SK-N-SH (cell line): ENCODE measurements around the gene P2RX3. TPM values are rescaled to one million over a fixed set of nuclear protein-coding genes. Genes with fewer than 3 reads are reported as not detected.

ENCODE experiments used
- CTCF ChIA-PET: fragments of 300-600, 350-600 bp; formaldehyde crosslinking; extraction: SDS; loops from one replicate; lab custom pipeline; 2021; lab: Yijun Ruan, JAX
- POLR2A ChIA-PET: fragments of 350-600 bp; sonication (Branson Sonifier 250); formaldehyde crosslinking; extraction: SDS; loops from one replicate; lab custom pipeline; 2020; ENCODE audit warnings: antibody characterized with exemption, inconsistent platforms; lab: Yijun Ruan, JAX
- DNase-seq: peaks from one replicate; pipeline ENCODE4 v3.0.0; 2012
- H2AFZ ChIP-seq: fragments of 200-600 bp; sonication (generic); 2 replicates; pipeline ENCODE4 v1.8.1; 2016; ENCODE audit warnings: antibody characterized with exemption, mild to moderate bottlenecking, low read depth
- H3F3A ChIP-seq: fragments of 200-600 bp; sonication (generic); replicated peaks from 2 replicates; pipeline ENCODE3; 2016; ENCODE audit warnings: antibody characterized with exemption, mild to moderate bottlenecking; ENCODE audit not compliant: insufficient read depth
- H3K27ac ChIP-seq, 2 experiments: fragments of 200-500 bp in 1 of 2; fragments of 200-600 bp in 1 of 2; sonication (Bioruptor generic) in 1 of 2; sonication (generic), shearing (Covaris generic) in 1 of 2; 2 replicates each; pipeline versions ENCODE4 v1.5.1 to v1.6.1; 2014 to 2016; ENCODE audit warnings: low read depth in 2 of 2, inconsistent platforms in 1 of 2, low read length in 1 of 2, mild to moderate bottlenecking in 1 of 2, mixed read lengths in 1 of 2
- H3K27me3 ChIP-seq: fragments of 200-600 bp; sonication (generic), shearing (Covaris generic); 2 replicates; pipeline ENCODE4 v1.6.1; 2016; ENCODE audit warnings: mixed run types; ENCODE audit not compliant: insufficient read depth
- H3K36me3 ChIP-seq, 2 experiments: fragments of 200-500 bp in 1 of 2; fragments of 200-600 bp in 1 of 2; sonication (Bioruptor generic) in 1 of 2; sonication (generic) in 1 of 2; replicated peaks in 1 of 2; 2 replicates each; pipeline versions ENCODE3 to v1.5.1; 2014 to 2016; ENCODE audit warnings: low read length in 1 of 2, mild to moderate bottlenecking in 1 of 2; ENCODE audit not compliant: insufficient read depth in 2 of 2, control insufficient read depth in 1 of 2
- H3K4me1 ChIP-seq, 2 experiments: fragments of 200-500 bp in 1 of 2; fragments of 200-600 bp in 1 of 2; sonication (Bioruptor generic) in 1 of 2; sonication (generic), shearing (Covaris generic) in 1 of 2; 2 replicates each; pipeline versions ENCODE4 v1.5.1 to v1.6.1; 2014 to 2016; ENCODE audit warnings: low read depth in 1 of 2, low read length in 1 of 2, mixed run types in 1 of 2; ENCODE audit not compliant: insufficient read depth in 2 of 2, control insufficient read depth in 1 of 2
- H3K4me2 ChIP-seq: fragments of 200-600 bp; sonication (generic), shearing (Covaris generic); 2 replicates; pipeline ENCODE4 v1.6.1; 2017; ENCODE audit warnings: mixed run types
- H3K4me3 ChIP-seq, 2 experiments: fragments of 200-500 bp in 1 of 2; fragments of 200-600 bp in 1 of 2; sonication (Bioruptor generic) in 1 of 2; sonication (generic), shearing (Covaris generic) in 1 of 2; 2 replicates each; pipeline versions ENCODE4 v1.5.1 to v1.8.1; 2014 to 2016; ENCODE audit warnings: low read depth in 2 of 2, inconsistent platforms in 1 of 2, low read length in 1 of 2, mild to moderate bottlenecking in 1 of 2, mixed read lengths in 1 of 2, moderate library complexity in 1 of 2
- H3K79me2 ChIP-seq: fragments of 200-600 bp; sonication (generic); 2 replicates; pipeline ENCODE4 v1.8.1; 2017; ENCODE audit warnings: mild to moderate bottlenecking; ENCODE audit not compliant: insufficient read depth
- H3K9ac ChIP-seq: fragments of 200-600 bp; sonication (generic); 2 replicates; pipeline ENCODE4 v1.6.1; 2017; ENCODE audit warnings: mixed run types
- H3K9me2 ChIP-seq: fragments of 200-600 bp; sonication (generic); 2 replicates; pipeline ENCODE4 v1.6.1; 2017; ENCODE audit warnings: mixed run types
- H3K9me3 ChIP-seq: fragments of 200-600 bp; sonication (generic); 2 replicates; pipeline ENCODE4 v1.6.1; 2017; ENCODE audit warnings: mixed run types, mild to moderate bottlenecking, moderate library complexity
- H4K20me1 ChIP-seq: fragments of 200-600 bp; sonication (generic); 2 replicates; pipeline ENCODE4 v1.6.1; 2017; ENCODE audit warnings: mild to moderate bottlenecking, mixed run types; ENCODE audit not compliant: insufficient read depth
- ELF1 ChIP-seq: IDR thresholded peaks from 2 replicates; pipeline ENCODE4 v1.4.0; 2012
- EP300 ChIP-seq, 2 experiments: IDR thresholded peaks; 2 replicates each; pipeline versions ENCODE4 v1.4.0 to v1.6.1; 2012; ENCODE audit warnings: borderline replicate concordance in 1 of 2, low read depth in 1 of 2, low read length in 1 of 2
- FOXJ3 ChIP-seq: sonication (generic); formaldehyde crosslinking; IDR thresholded peaks from 2 replicates; pipeline ENCODE4 v1.5.1; 2020; ENCODE audit warnings: mild to moderate bottlenecking, missing genetic modification reagents
- FOXM1 ChIP-seq: IDR thresholded peaks from 2 replicates; pipeline ENCODE4 v1.4.0; 2012; ENCODE audit warnings: low read depth, mild to moderate bottlenecking
- GATA2 ChIP-seq: sonication (generic); formaldehyde crosslinking; IDR thresholded peaks from 2 replicates; pipeline ENCODE4 v1.5.0; 2020; ENCODE audit warnings: mild to moderate bottlenecking, missing genetic modification reagents
- IRF3 ChIP-seq: fragments of 150-350 bp; IDR thresholded peaks from 2 replicates; pipeline ENCODE4 v1.6.1; 2016; ENCODE audit warnings: mild to moderate bottlenecking, low read depth, low read length
- MEF2A ChIP-seq: IDR thresholded peaks from 2 replicates; pipeline ENCODE4 v1.4.0; 2012; ENCODE audit warnings: low read depth, borderline replicate concordance
- NFIC ChIP-seq: IDR thresholded peaks from 2 replicates; pipeline ENCODE4 v1.4.0; 2012; ENCODE audit warnings: borderline replicate concordance
- NRF1 ChIP-seq: IDR thresholded peaks from 2 replicates; pipeline ENCODE4 v1.6.1; 2012; ENCODE audit warnings: low read depth, mild to moderate bottlenecking, low read length
- PBX3 ChIP-seq: IDR thresholded peaks from 2 replicates; pipeline ENCODE4; 2012
- RXRA ChIP-seq: IDR thresholded peaks from 2 replicates; pipeline ENCODE4 v1.4.0; 2012; ENCODE audit warnings: low read depth, mild to moderate bottlenecking, borderline replicate concordance
- SIN3A ChIP-seq: IDR thresholded peaks from 2 replicates; pipeline ENCODE4 v1.6.1; 2012; ENCODE audit warnings: low read depth, mild to moderate bottlenecking, low read length, moderate library complexity, borderline replicate concordance
- SMC3 ChIP-seq: IDR thresholded peaks from 2 replicates; pipeline ENCODE4 v1.6.1; 2012; ENCODE audit warnings: low read depth, low read length, improper control_type of control experiment
- TAF1 ChIP-seq: IDR thresholded peaks from 2 replicates; pipeline ENCODE4 v1.6.1; 2012; ENCODE audit warnings: low read depth, mild to moderate bottlenecking, low read length, moderate library complexity, borderline replicate concordance
- TCF12 ChIP-seq: IDR thresholded peaks from 2 replicates; pipeline ENCODE4 v1.4.0; 2012
- TEAD4 ChIP-seq: IDR thresholded peaks from 2 replicates; pipeline ENCODE4 v1.4.0; 2012; ENCODE audit warnings: mild to moderate bottlenecking, borderline replicate concordance; ENCODE audit not compliant: insufficient read depth
- USF1 ChIP-seq: IDR thresholded peaks from 2 replicates; pipeline ENCODE4 v1.4.0; 2012; ENCODE audit warnings: low read depth, borderline replicate concordance
- YY1 ChIP-seq: IDR thresholded peaks from 2 replicates; pipeline ENCODE4 v1.4.0; 2012; ENCODE audit warnings: low read depth, mild to moderate bottlenecking
- WGBS: methylation state at CpG from one replicate; pipeline ENCODE4 v1.1.6; 2017; ENCODE audit warnings: low lambda C conversion rate; 5-methylcytosine and 5-hydroxymethylcytosine counted together
- polyA plus RNA-seq, 3 experiments: library from polyadenylated mRNA; depleted of rRNA; stranded (reverse); fragments of >200 nt; gene quantifications; 2 replicates each; pipeline ENCODE4 v1.2.3, GENCODE V29; 2012

The P2RX3 gene
- polyA plus RNA-seq, 1 of the 3 experiments (the other 2 are of a cell fraction) = not detected

- no peak for TF ChIP-seq USF1
- no peak for TF ChIP-seq RXRA
- TF ChIP-seq MEF2A = no peak
- no peak for TF ChIP-seq TCF12
- TF ChIP-seq NRF1 = no peak
- no peak for TF ChIP-seq TAF1
Observed at GRCh38 chr11:57358991-57359390, 20.8 kb downstream of the P2RX3 start (continued).

GRCh38 chr11:57359396-57359795 is 21.2 kb downstream of the P2RX3 start:
- CTCF ChIA-PET = interaction anchor here (0.9 to 7.1 kb wide), 3 partner anchors 9 to 254 kb away, joined by 3 to 33 read pairs (median 14); no protein-coding TSS in a partner anchor
- 45% methylated on average over 5 of the region's 5 CpGs for WGBS
- TF ChIP-seq FOXJ3 (CRISPR knock-in tag) (no peak), GATA2 (no peak), RXRA (no peak), PBX3 (no peak), EP300 (IDR thresholded peaks at IDR 0.05; ENCODE audit: borderline replicate concordance in 1 of 2, low read depth in 1 of 2, low read length in 1 of 2) (no peak), SIN3A (no peak)

GRCh38 chr11:57359896-57360690 is 21.9 kb downstream of the P2RX3 start:
- Histone ChIP-seq H3K36me3 (no peaks in the 10 kb centered on the region), H3F3A (no peaks in the 10 kb centered on the region), H3K9ac (no peak overlapping the region), H2AFZ (no peak overlapping the region), H3K27me3 (peaks cover 12% of the 10 kb centered on the region; the same call in 1 of the 2 replicates), H3K4me3 (no peak overlapping the region), H3K9me2 (no peaks in the 10 kb centered on the region), H3K79me2 (no peaks in the 10 kb centered on the region), H4K20me1 (no peaks in the 10 kb centered on the region), H3K4me1 (no peaks in the 10 kb centered on the region; a peak in 1 of 4 replicates), H3K9me3 (no peaks in the 10 kb centered on the region), H3K27ac (no peak overlapping the region), H3K4me2 (no peak overlapping the region)
- 69% methylated on average over 9 of the region's 9 CpGs for WGBS
- POLR2A ChIA-PET = no interaction called here
- CTCF ChIA-PET = interaction anchor here (0.6 to 7.1 kb wide), 6 partner anchors 10 to 253 kb away, joined by 3 to 33 read pairs (median 4); no protein-coding TSS in a partner anchor
- no peak for DNase-seq
- TF ChIP-seq YY1 (no peak), FOXM1 (no peak), TEAD4 (no peak), NFIC (no peak), ELF1 (no peak), IRF3 (no peak), RXRA (no peak), FOXJ3 (CRISPR knock-in tag) (no peak), SMC3 (no peak), EP300 (IDR thresholded peaks at IDR 0.05; ENCODE audit: borderline replicate concordance in 1 of 2, low read depth in 1 of 2, low read length in 1 of 2) (no peak), NRF1 (no peak)

More at GRCh38 chr11:57359396-57359795, 21.2 kb downstream of the P2RX3 start:
- Histone ChIP-seq H3K79me2 (no peaks in the 10 kb centered on the region), H3K27me3 (peaks cover 12% of the 10 kb centered on the region; the same call in 1 of the 2 replicates), H3F3A (no peaks in the 10 kb centered on the region), H3K9me3 (no peaks in the 10 kb centered on the region), H2AFZ (no peak overlapping the region), H3K4me3 (no peak overlapping the region), H3K36me3 (no peaks in the 10 kb centered on the region), H3K9ac (no peak overlapping the region), H4K20me1 (no peaks in the 10 kb centered on the region), H3K4me2 (no peak overlapping the region), H3K4me1 (no peaks in the 10 kb centered on the region; a peak in 1 of 4 replicates), H3K9me2 (no peaks in the 10 kb centered on the region), H3K27ac (no peak overlapping the region)
- no peak for DNase-seq
- POLR2A ChIA-PET = no interaction called here
